Measurements from ENCODE around the gene CPA5.

Gene CPA5

GRCh38 chr7:130379532-130379920, 34.9 kb downstream of the CPA5 start:
- Histone ChIP-seq H3K4me3 (no peak overlapping the region), H3K4me1 (peaks cover 0 to 24% (median 19%) of the 10 kb centered on the region in 4 donors), H3K27me3 (no peaks in the 10 kb centered on the region), H3K27ac (peak overlapping the region; percentile 58 to 61), H3K9me3 (no peaks in the 10 kb centered on the region), H3K36me3 (no peaks in the 10 kb centered on the region)
- DNase-seq, result no peak
- intact Hi-C loops (cut with DNase I; ENCODE audit: low total_unique reads), result no loop called here
- no peak for TF ChIP-seq CTCF (IDR thresholded peaks at IDR 0.05)

- H3K27me3 ChIP-seq, result no peaks in the 10 kb centered on the region
- H3K4me1 ChIP-seq, result peaks cover 0 to 18% (median 15%) of the 10 kb centered on the region in 4 donors
- H3K4me3 ChIP-seq, result peak within 1 kb of the TSS in 1 of 2 donors; percentile 17
- DNase-seq, result no peak
- no peaks in the 10 kb centered on the region for H3K9me3 ChIP-seq
- no peak for TF ChIP-seq CTCF (IDR thresholded peaks at IDR 0.05)
- H3K36me3 ChIP-seq, result no peaks in the 10 kb centered on the region
- intact Hi-C loops (cut with DNase I; ENCODE audit: low total_unique reads), result no loop called here
- peak within 1 kb of the TSS; percentile 58 to 61 for H3K27ac ChIP-seq
Observed at GRCh38 chr7:130379921-130380860, 35.6 kb downstream of the CPA5 start, which contains the start of gene CPA1. TSS of gene CPA1 (plus strand) at chr7:130380494. CDS start at chr7:130380521, 27 bp downstream.

GRCh38 chr7:130380861-130381455, 36.3 kb downstream of the CPA5 start:
- H3K4me3 ChIP-seq, result no peak overlapping the region
- intact Hi-C loops (cut with DNase I; ENCODE audit: low total_unique reads), result no loop called here
- H3K9me3 ChIP-seq, result no peaks in the 10 kb centered on the region
- no peak for DNase-seq
- H3K27me3 ChIP-seq, result no peaks in the 10 kb centered on the region
- H3K36me3 ChIP-seq, result no peaks in the 10 kb centered on the region
- H3K4me1 ChIP-seq, result peaks cover 0 to 18% (median 15%) of the 10 kb centered on the region in 4 donors
- no peak for TF ChIP-seq CTCF (IDR thresholded peaks at IDR 0.05)
- H3K27ac ChIP-seq, result peak overlapping the region in 1 of 2 donors; percentile 58

- Histone ChIP-seq H3K36me3 (no peaks in the 10 kb centered on the region), H3K9me3 (no peaks in the 10 kb centered on the region), H3K4me3 (no peak overlapping the region), H3K27ac (no peak overlapping the region), H3K27me3 (no peaks in the 10 kb centered on the region), H3K4me1 (peaks cover 0 to 18% (median 15%) of the 10 kb centered on the region in 4 donors)
- no peak for TF ChIP-seq CTCF (IDR thresholded peaks at IDR 0.05)
- intact Hi-C loops (cut with DNase I; ENCODE audit: low total_unique reads), result no loop called here
- peak in 1 of 2 donors; percentile 61 for DNase-seq
Observed at GRCh38 chr7:130381468-130382312, 37.1 kb downstream of the CPA5 start.

- intact Hi-C loops (cut with DNase I; ENCODE audit: low total_unique reads), result no loop called here
- no peak for DNase-seq
- Histone ChIP-seq H3K36me3 (no peaks in the 10 kb centered on the region), H3K9me3 (no peaks in the 10 kb centered on the region), H3K27ac (no peak overlapping the region), H3K4me1 (peaks cover 0 to 18% (median 15%) of the 10 kb centered on the region in 4 donors), H3K27me3 (no peaks in the 10 kb centered on the region), H3K4me3 (no peak overlapping the region)
- no peak for TF ChIP-seq CTCF (IDR thresholded peaks at IDR 0.05)
Observed at GRCh38 chr7:130383187-130383980, 38.8 kb downstream of the CPA5 start.
